Osteoblast (primary cell): ENCODE data around the gene KLF4. TPM values are rescaled to one million over a fixed set of nuclear protein-coding genes. Genes with fewer than 3 reads are reported as not detected.

Source experiments
- DNase-seq: peaks from one replicate; pipeline ENCODE4 v3.0.0; 2011; ENCODE audit warnings: low spot score, mixed read lengths; ENCODE audit not compliant: insufficient read length; ENCODE audit errors: missing footprints
- H2AFZ ChIP-seq: 2 replicates; pipeline ENCODE4 v1.6.0; 2011; ENCODE audit warnings: mild to moderate bottlenecking, low read length
- H3K27ac ChIP-seq: 2 replicates; pipeline ENCODE4 v1.5.1; 2011; ENCODE audit warnings: mild to moderate bottlenecking, low read depth, low read length, moderate library complexity
- H3K27me3 ChIP-seq: 2 replicates; pipeline ENCODE4 v1.6.0; 2012; ENCODE audit warnings: mild to moderate bottlenecking, control low read depth, inconsistent platforms, low read length, moderate library complexity; ENCODE audit not compliant: insufficient read depth
- H3K36me3 ChIP-seq: 2 replicates; pipeline ENCODE4 v1.5.1; 2011; ENCODE audit warnings: mild to moderate bottlenecking, low read length, control low read depth, moderate library complexity; ENCODE audit not compliant: insufficient read depth
- H3K4me1 ChIP-seq: 2 replicates; pipeline ENCODE4 v1.5.1; 2011; ENCODE audit warnings: mild to moderate bottlenecking, low read length, control low read depth, moderate library complexity; ENCODE audit not compliant: insufficient read depth
- H3K4me2 ChIP-seq: 2 replicates; pipeline ENCODE4 v1.6.0; 2011; ENCODE audit warnings: mild to moderate bottlenecking, low read length; ENCODE audit not compliant: insufficient read depth
- H3K4me3 ChIP-seq: fragments of 200-600 bp; sonication (generic); 3 replicates; pipeline ENCODE4 v1.5.1; 2012; ENCODE audit warnings: mild to moderate bottlenecking, low read length, inconsistent platforms; ENCODE audit not compliant: insufficient read depth
- H3K79me2 ChIP-seq: 2 replicates; pipeline ENCODE4 v1.6.0; 2012; ENCODE audit warnings: mild to moderate bottlenecking, low read length, control low read depth, inconsistent platforms; ENCODE audit not compliant: insufficient read depth
- H3K9me3 ChIP-seq: 2 replicates; pipeline ENCODE4 v1.5.1; 2011; ENCODE audit warnings: low read depth, low read length, control low read depth
- H4K20me1 ChIP-seq: 2 replicates; pipeline ENCODE4 v1.6.0; 2012; ENCODE audit warnings: mild to moderate bottlenecking, low read length, control low read depth; ENCODE audit not compliant: insufficient read depth
- CTCF ChIP-seq: IDR thresholded peaks from 2 replicates; pipeline ENCODE4 v1.5.1; 2011; ENCODE audit warnings: mild to moderate bottlenecking, low read depth, low read length, moderate library complexity; ENCODE audit errors: extremely low read depth
- total RNA-seq: library from RNA; depleted of rRNA; stranded (reverse); fragments of >200 nt; gene quantifications from 2 replicates; pipeline ENCODE4 v1.2.3, GENCODE V29; 2012

The KLF4 gene
- total RNA-seq, 1 donor, result 34.7 TPM

GRCh38 chr9:107489144-107489673, 360 bp downstream of the KLF4 start:
- H3K27ac ChIP-seq, result peak overlapping the region; percentile 76
- H2AFZ ChIP-seq, result peak overlapping the region; percentile 29
- DNase-seq, result no peak
- peak overlapping the region; percentile 92 for H3K4me2 ChIP-seq
- H4K20me1 ChIP-seq, result no peaks in the 10 kb centered on the region
- H3K9me3 ChIP-seq, result no peaks in the 10 kb centered on the region
- peaks cover 16% of the 10 kb centered on the region for H3K36me3 ChIP-seq
- peaks cover 15% of the 10 kb centered on the region for H3K4me1 ChIP-seq
- no peak for TF ChIP-seq CTCF
- no peaks in the 10 kb centered on the region for H3K27me3 ChIP-seq
- H3K4me3 ChIP-seq, result peak overlapping the region; percentile 95
- H3K79me2 ChIP-seq, result peaks cover 30% of the 10 kb centered on the region

GRCh38 chr9:107488375-107489143, 1.0 kb downstream of the KLF4 start:
- H2AFZ ChIP-seq, result peak overlapping the region; percentile 56
- peak; percentile 94 for DNase-seq

GRCh38 chr9:107487521-107488374, 1.8 kb downstream of the KLF4 start:
- Histone ChIP-seq H3K9me3 (no peaks in the 10 kb centered on the region), H3K4me1 (peaks cover 15% of the 10 kb centered on the region), H3K27me3 (no peaks in the 10 kb centered on the region), H3K4me3 (peak overlapping the region; percentile 95), H3K79me2 (peaks cover 30% of the 10 kb centered on the region), H4K20me1 (no peaks in the 10 kb centered on the region), H3K36me3 (peaks cover 16% of the 10 kb centered on the region), H2AFZ (peak overlapping the region; percentile 56), H3K27ac (peak overlapping the region; percentile 76), H3K4me2 (peak overlapping the region; percentile 92)
- peak; percentile 27 for TF ChIP-seq CTCF
- DNase-seq, result peak; percentile 69

More at GRCh38 chr9:107488375-107489143, 1.0 kb downstream of the KLF4 start:
- Histone ChIP-seq H3K36me3 (peaks cover 16% of the 10 kb centered on the region), H3K4me1 (peaks cover 15% of the 10 kb centered on the region), H3K27ac (peak overlapping the region; percentile 76), H3K4me3 (peak overlapping the region; percentile 95), H3K4me2 (peak overlapping the region; percentile 92), H3K9me3 (no peaks in the 10 kb centered on the region), H3K27me3 (no peaks in the 10 kb centered on the region), H4K20me1 (no peaks in the 10 kb centered on the region), H3K79me2 (peaks cover 30% of the 10 kb centered on the region)
- TF ChIP-seq CTCF, result no peak
